HEK293 (cell line): ENCODE measurements around the gene TTC24.

Experiments
- CTCF ChIA-PET: fragments of 350-600 bp; formaldehyde crosslinking; extraction: SDS; loops from one replicate; lab custom pipeline; 2021; ENCODE audit warnings: antibody characterized with exemption; lab: Yijun Ruan, JAX
- POLR2A ChIA-PET: fragments of 300-600 bp; formaldehyde crosslinking; extraction: SDS; loops from one replicate; lab custom pipeline; 2020; ENCODE audit warnings: antibody characterized with exemption, inconsistent platforms; lab: Yijun Ruan, JAX
- H3K27ac ChIP-seq: fragments of 200-500 bp; sonication (Bioruptor generic); 2 replicates; pipeline ENCODE4 v1.5.1; 2014; ENCODE audit warnings: low read depth, low read length, control low read depth, inconsistent platforms; ENCODE audit errors: extremely low read depth
- H3K36me3 ChIP-seq, 2 experiments: fragments of 200-500 bp in 1 of 2; sonication (Bioruptor generic) in 1 of 2; 1 replicate in 1 of 2; 2 replicates in 1 of 2; pipeline ENCODE4 v1.5.1; 2014 to 2017; ENCODE audit warnings: inconsistent platforms in 2 of 2, low read length in 2 of 2; ENCODE audit not compliant: control insufficient read depth in 2 of 2, insufficient read depth in 1 of 2
- H3K4me1 ChIP-seq: fragments of 200-500 bp; sonication (Bioruptor generic); 2 replicates; pipeline ENCODE4 v1.5.1; 2014; ENCODE audit warnings: mild to moderate bottlenecking, low read length, inconsistent platforms; ENCODE audit not compliant: control insufficient read depth, insufficient read depth
- H3K4me3 ChIP-seq: 2 replicates; pipeline ENCODE4 v1.5.1; 2011; ENCODE audit warnings: low read depth, mild to moderate bottlenecking, control low read depth, low read length, moderate library complexity
- H3K9me3 ChIP-seq: fragments of 200-500 bp; sonication (Bioruptor generic); 2 replicates; pipeline ENCODE4 v1.5.1; 2014; ENCODE audit warnings: low read depth, low read length, inconsistent platforms; ENCODE audit not compliant: control insufficient read depth, insufficient read depth
- YY1 ChIP-seq: fragments of 450-650 bp; formaldehyde crosslinking; IDR thresholded peaks from 2 replicates; pipeline ENCODE4 v1.5.1; 2018; ENCODE audit warnings: missing biosample characterization, missing genetic modification characterization
- YY2 ChIP-seq: fragments of 450-650 bp; formaldehyde crosslinking; IDR thresholded peaks from 2 replicates; pipeline ENCODE4 v1.5.1; 2016; ENCODE audit warnings: missing biosample characterization, missing genetic modification characterization
- ZBTB1 ChIP-seq: fragments of 450-650 bp; formaldehyde crosslinking; IDR thresholded peaks from 2 replicates; pipeline ENCODE4 v1.5.1; 2016; ENCODE audit warnings: missing biosample characterization, missing genetic modification characterization
- ZBTB17 ChIP-seq: fragments of 450-650 bp; formaldehyde crosslinking; IDR thresholded peaks from 2 replicates; pipeline ENCODE4 v1.5.1; 2016; ENCODE audit warnings: missing biosample characterization, missing genetic modification characterization
- ZBTB48 ChIP-seq: fragments of 450-650 bp; formaldehyde crosslinking; IDR thresholded peaks from 2 replicates; pipeline ENCODE4 v1.5.1; 2016; ENCODE audit warnings: missing biosample characterization, missing genetic modification characterization
- ZNF112 ChIP-seq: fragments of 450-650 bp; formaldehyde crosslinking; IDR thresholded peaks from 2 replicates; pipeline ENCODE4 v1.5.0; 2017; ENCODE audit warnings: missing biosample characterization, missing genetic modification characterization
- ZNF175 ChIP-seq: fragments of 450-650 bp; formaldehyde crosslinking; IDR thresholded peaks from 2 replicates; pipeline ENCODE4 v1.5.1; 2016; ENCODE audit warnings: missing biosample characterization, missing genetic modification characterization
- ZNF19 ChIP-seq: fragments of 450-650 bp; formaldehyde crosslinking; IDR thresholded peaks from 2 replicates; pipeline ENCODE4; 2016; ENCODE audit warnings: missing biosample characterization, missing genetic modification characterization, low read depth
- ZNF24 ChIP-seq: fragments of 450-650 bp; formaldehyde crosslinking; IDR thresholded peaks from 2 replicates; pipeline ENCODE4 v1.5.1; 2016; ENCODE audit warnings: missing biosample characterization, missing genetic modification characterization
- ZNF473 ChIP-seq: fragments of 450-650 bp; formaldehyde crosslinking; IDR thresholded peaks from 2 replicates; pipeline ENCODE4 v1.5.1; 2017; ENCODE audit warnings: missing biosample characterization, missing genetic modification characterization
- ZNF707 ChIP-seq: fragments of 450-650 bp; formaldehyde crosslinking; IDR thresholded peaks from 2 replicates; pipeline ENCODE4 v1.5.1; 2016; ENCODE audit warnings: missing biosample characterization, missing genetic modification characterization
- ZNF791 ChIP-seq: fragments of 450-650 bp; formaldehyde crosslinking; IDR thresholded peaks from 2 replicates; pipeline ENCODE4 v1.5.1; 2016; ENCODE audit warnings: missing biosample characterization, missing genetic modification characterization
- TF ChIP-seq, protein P1 (sequence below): fragments of 450-650 bp; formaldehyde crosslinking; IDR thresholded peaks from 2 replicates; pipeline ENCODE4 v1.5.1; 2016; ENCODE audit warnings: missing biosample characterization, missing genetic modification characterization
- TF ChIP-seq, protein P2 (sequence below): fragments of 450-650 bp; formaldehyde crosslinking; IDR thresholded peaks from 2 replicates; pipeline ENCODE4 v1.5.1; 2016; ENCODE audit warnings: missing biosample characterization, missing genetic modification characterization

Gene TTC24

DNA sequence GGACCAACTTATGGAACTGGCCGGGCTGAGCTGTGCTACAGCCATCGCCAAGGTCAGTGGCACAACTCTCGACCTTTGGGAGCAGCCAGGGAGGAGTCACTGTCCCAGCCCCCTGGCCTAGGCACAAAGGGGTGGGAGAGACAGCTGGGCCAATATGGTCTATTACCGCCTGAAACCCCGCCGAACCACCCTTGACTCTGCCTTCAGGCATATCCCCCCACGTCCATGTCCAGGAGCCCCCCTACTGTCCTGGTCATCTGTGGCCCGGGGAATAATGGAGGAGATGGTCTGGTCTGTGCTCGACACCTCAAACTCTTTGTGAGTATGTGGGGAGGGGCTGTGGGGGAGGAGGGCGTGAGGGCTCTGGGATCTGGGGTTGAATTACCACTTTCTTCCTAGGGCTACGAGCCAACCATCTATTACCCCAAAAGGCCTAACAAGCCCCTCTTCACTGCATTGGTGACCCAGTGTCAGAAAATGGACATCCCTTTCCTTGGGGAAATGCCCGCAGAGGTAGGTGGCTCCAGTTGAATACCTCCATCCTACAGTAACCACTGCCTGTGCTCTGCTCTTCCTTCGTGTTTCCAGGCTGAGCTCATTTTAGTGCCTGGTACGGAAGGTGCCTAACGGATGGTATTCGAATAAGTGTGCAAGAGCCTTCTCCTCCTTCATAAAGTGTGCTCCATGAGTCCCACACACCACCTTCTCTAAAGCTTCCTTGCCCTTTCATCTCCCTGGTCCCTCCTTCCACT is 12.8 kb downstream of the TTC24 start (continued):
- TF ChIP-seq ZBTB48 (tag by site-specific recombination) (peak; percentile 72; the same call in 1 of the 2 replicates), ZNF175 (tag by site-specific recombination) (no peak)

GRCh38 chr1:156592910-156593660 is 13.6 kb downstream of the TTC24 start:
- POLR2A ChIA-PET, result interaction anchor here (1.0 to 2.1 kb wide), 4 partner anchors 11 to 136 kb away, joined by 3 to 9 read pairs (median 6); partner anchors contain the start of gene MEF2D
- no peak overlapping the region for H3K4me3 ChIP-seq
- no peaks in the 10 kb centered on the region for H3K4me1 ChIP-seq
- no peaks in the 10 kb centered on the region for H3K9me3 ChIP-seq
- H3K36me3 ChIP-seq, result peaks cover 0 to 58% of the 10 kb centered on the region in 2 experiments; a peak in 1 of 3 replicates
- CTCF ChIA-PET, result interaction anchor here (0.5 to 2.0 kb wide), 8 partner anchors 8 to 325 kb away, joined by 3 to 7 read pairs (median 4); no protein-coding TSS in a partner anchor
- no peak for TF ChIP-seq ZBTB1
- TF ChIP-seq ZBTB17, result peak; percentile 48; the same call in 1 of the 2 replicates
- TF ChIP-seq ZNF24 (tag by site-specific recombination), result peak; percentile 21; the same call in 1 of the 2 replicates
- no peak for TF ChIP-seq ZNF473 (tag by site-specific recombination)
- no peak for TF ChIP-seq ZNF19
- peak; percentile 13 for TF ChIP-seq ZBTB48 (tag by site-specific recombination)
- no peak for TF ChIP-seq ZNF707 (tag by site-specific recombination)
- TF ChIP-seq, protein P1, sequence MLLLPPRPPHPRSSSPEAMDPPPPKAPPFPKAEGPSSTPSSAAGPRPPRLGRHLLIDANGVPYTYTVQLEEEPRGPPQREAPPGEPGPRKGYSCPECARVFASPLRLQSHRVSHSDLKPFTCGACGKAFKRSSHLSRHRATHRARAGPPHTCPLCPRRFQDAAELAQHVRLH (tag by site-specific recombination), result 0 out of 2 replicates have a peak, but pooled peaks have one; percentile 48
- TF ChIP-seq YY2 (tag by site-specific recombination), result no peak
- no peak overlapping the region for H3K27ac ChIP-seq

DNA sequence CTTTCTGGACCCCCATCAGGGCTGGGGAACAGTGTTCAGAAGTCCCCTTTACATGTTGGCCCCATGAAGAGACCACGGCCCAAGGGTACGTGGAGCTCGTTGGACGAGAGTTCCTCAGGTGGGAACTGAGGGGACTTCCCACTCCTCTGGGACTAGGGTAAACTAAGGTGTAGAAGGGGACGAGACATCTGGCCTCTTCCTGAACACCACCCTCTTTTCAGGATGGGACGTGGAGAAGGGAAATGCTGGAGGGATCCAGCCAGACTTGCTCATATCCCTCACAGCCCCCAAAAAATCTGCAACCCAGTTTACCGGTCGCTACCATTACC is 14.1 kb downstream of the TTC24 start:
- POLR2A ChIA-PET, result interaction anchor here (1.0 to 1.6 kb wide), 3 partner anchors 11 to 136 kb away, joined by 3 to 8 read pairs (median 5); partner anchors contain the start of gene MEF2D
- CTCF ChIA-PET, result interaction anchor here (0.8 to 2.0 kb wide), 4 partner anchors 9 to 132 kb away, joined by 3 to 7 read pairs (median 4); no protein-coding TSS in a partner anchor

DNA sequence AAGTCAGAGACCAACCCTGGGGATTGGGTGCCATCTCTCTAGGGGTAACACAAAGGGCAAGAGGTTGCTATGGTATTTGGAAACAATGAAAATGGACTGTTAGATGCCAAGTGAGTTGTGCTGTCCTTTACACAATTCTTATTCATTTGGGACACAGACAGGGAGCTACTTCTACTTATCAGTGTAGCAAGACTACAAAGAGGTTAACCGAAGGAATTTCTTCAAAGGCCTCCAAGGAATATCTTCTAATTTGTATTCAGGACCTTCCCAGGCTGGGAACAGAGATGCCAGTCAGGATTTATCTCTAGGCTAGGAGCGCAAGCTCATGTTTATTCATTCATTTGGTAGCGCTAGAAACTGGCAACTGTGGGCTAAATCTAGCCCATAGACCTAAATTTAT is 14.7 kb downstream of the TTC24 start:
- ChIA-PET CTCF (interaction anchor here (0.8 to 2.0 kb wide), 7 partner anchors 9 to 131 kb away, joined by 3 to 7 read pairs (median 4); no protein-coding TSS in a partner anchor), POLR2A (interaction anchor here (1.0 to 1.6 kb wide), 3 partner anchors 10 to 137 kb away, joined by 3 to 8 read pairs (median 5); partner anchors contain the start of gene MEF2D)
- H3K9me3 ChIP-seq, result no peaks in the 10 kb centered on the region
- peak overlapping the region; percentile 3; the same call in 1 of the 2 replicates for H3K27ac ChIP-seq
- H3K4me3 ChIP-seq, result no peak overlapping the region
- TF ChIP-seq YY1 (tag by site-specific recombination) (no peak), ZNF112 (tag by site-specific recombination) (no peak)
- H3K36me3 ChIP-seq, result peaks cover 0 to 68% of the 10 kb centered on the region in 2 experiments; a peak in 1 of 3 replicates
- no peaks in the 10 kb centered on the region for H3K4me1 ChIP-seq

More for the DNA sequence above, 14.1 kb downstream of the TTC24 start:
- H3K27ac ChIP-seq, result no peak overlapping the region
- no peaks in the 10 kb centered on the region for H3K9me3 ChIP-seq
- H3K4me1 ChIP-seq, result no peaks in the 10 kb centered on the region
- no peak overlapping the region for H3K4me3 ChIP-seq
- peaks cover 0 to 63% of the 10 kb centered on the region in 2 experiments; a peak in 1 of 3 replicates for H3K36me3 ChIP-seq
- TF ChIP-seq, protein P2, sequence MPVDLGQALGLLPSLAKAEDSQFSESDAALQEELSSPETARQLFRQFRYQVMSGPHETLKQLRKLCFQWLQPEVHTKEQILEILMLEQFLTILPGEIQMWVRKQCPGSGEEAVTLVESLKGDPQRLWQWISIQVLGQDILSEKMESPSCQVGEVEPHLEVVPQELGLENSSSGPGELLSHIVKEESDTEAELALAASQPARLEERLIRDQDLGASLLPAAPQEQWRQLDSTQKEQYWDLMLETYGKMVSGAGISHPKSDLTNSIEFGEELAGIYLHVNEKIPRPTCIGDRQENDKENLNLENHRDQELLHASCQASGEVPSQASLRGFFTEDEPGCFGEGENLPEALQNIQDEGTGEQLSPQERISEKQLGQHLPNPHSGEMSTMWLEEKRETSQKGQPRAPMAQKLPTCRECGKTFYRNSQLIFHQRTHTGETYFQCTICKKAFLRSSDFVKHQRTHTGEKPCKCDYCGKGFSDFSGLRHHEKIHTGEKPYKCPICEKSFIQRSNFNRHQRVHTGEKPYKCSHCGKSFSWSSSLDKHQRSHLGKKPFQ (tag by site-specific recombination), result peak; percentile 51
- no peak for TF ChIP-seq ZNF791 (tag by site-specific recombination)
